K562 (cell line): ENCODE data around the gene RGS9BP. TPM values are rescaled to one million over a fixed set of nuclear protein-coding genes. Genes with fewer than 3 reads are reported as not detected.
A peak's percentile ranks its signal among the peaks of the same experiment; 100 is the strongest.

Source experiments
- CBFA2T3 ChIP-seq: fragments of 450-650 bp; IDR thresholded peaks from 2 replicates; pipeline ENCODE4 v1.6.1; 2017
- E2F1 ChIP-seq: sonication (generic); formaldehyde crosslinking; IDR thresholded peaks from 2 replicates; pipeline ENCODE4 v1.8.1; 2023; ENCODE audit warnings: mild to moderate bottlenecking, missing genetic modification reagents, moderate library complexity
- HMGXB4 ChIP-seq: sonication (generic); formaldehyde crosslinking; IDR thresholded peaks from 2 replicates; pipeline ENCODE4 v1.8.1; 2023; ENCODE audit warnings: mild to moderate bottlenecking, missing genetic modification reagents
- HNRNPUL1 ChIP-seq: fragments of 200-400 bp; formaldehyde crosslinking; IDR thresholded peaks from 2 replicates; pipeline ENCODE4 v1.6.1; 2017; ENCODE audit warnings: low read length
- MBD1 ChIP-seq: fragments of 250-450 bp; sonication (Bioruptor Pico); IDR thresholded peaks from 2 replicates; pipeline ENCODE4 v1.8.0; 2022; ENCODE audit warnings: inconsistent platforms
- NBN ChIP-seq: fragments of 450-650 bp; IDR thresholded peaks from 2 replicates; pipeline ENCODE4 v1.6.1; 2016; ENCODE audit warnings: low read depth, mild to moderate bottlenecking
- NFE2L1 ChIP-seq: fragments of 450-650 bp; IDR thresholded peaks from 2 replicates; pipeline ENCODE4 v1.6.1; 2016; ENCODE audit warnings: missing genetic modification characterization, low read depth, mild to moderate bottlenecking, missing compliant biosample characterization, moderate library complexity, borderline replicate concordance
- NFYB ChIP-seq: IDR thresholded peaks from 2 replicates; pipeline ENCODE4 v1.6.1; 2011; ENCODE audit warnings: mild to moderate bottlenecking, moderate library complexity; ENCODE audit not compliant: insufficient read length; ENCODE audit errors: extremely low read depth
- NUFIP1 ChIP-seq: fragments of 450-650 bp; IDR thresholded peaks from 2 replicates; pipeline ENCODE4 v1.6.1; 2018; ENCODE audit not compliant: partially characterized antibody
- RCOR1 ChIP-seq, 2 experiments: IDR thresholded peaks; 2 replicates each; pipeline ENCODE4 v1.6.1; 2012; ENCODE audit warnings: low read depth in 2 of 2, low read length in 2 of 2, borderline replicate concordance in 1 of 2, improper control_type of control experiment in 1 of 2
- TSC22D4 ChIP-seq: fragments of 450-650 bp; IDR thresholded peaks from 2 replicates; pipeline ENCODE4 v1.6.1; 2016; ENCODE audit warnings: missing genetic modification characterization, missing biosample characterization, control low read depth
- XRCC4 ChIP-seq: IDR thresholded peaks from one replicate; pipeline ENCODE4 v1.6.1; 2011; ENCODE audit not compliant: insufficient read depth, insufficient read length; ENCODE audit errors: extremely low read depth
- ZKSCAN3 ChIP-seq: fragments of 250-450 bp; sonication (Bioruptor Pico); IDR thresholded peaks from 2 replicates; pipeline ENCODE4 v1.4.0; 2020
- ZNF232 ChIP-seq: sonication (generic); formaldehyde crosslinking; IDR thresholded peaks from 2 replicates; pipeline ENCODE4 v1.8.0; 2022; ENCODE audit warnings: mild to moderate bottlenecking, missing genetic modification reagents
- ZNF41 ChIP-seq: fragments of 250-450 bp; sonication (Bioruptor Pico); conservative IDR thresholded peaks from 2 replicates; pipeline ENCODE4 v1.4.0; 2020; ENCODE audit warnings: mild to moderate bottlenecking
- ZNF740 ChIP-seq, 3 experiments: fragments of 200-800 bp in 1 of 3; sonication (Bioruptor generic) in 1 of 3; sonication (generic) in 1 of 3; formaldehyde crosslinking in 1 of 3; IDR thresholded peaks; 2 replicates each; pipeline versions ENCODE4 v1.6.1 to v1.8.0; 2016 to 2022; ENCODE audit warnings: mild to moderate bottlenecking in 2 of 3, missing compliant biosample characterization in 2 of 3, missing genetic modification characterization in 2 of 3, missing genetic modification reagents in 1 of 3
- ZNF77 ChIP-seq: fragments of 250-450 bp; sonication (Bioruptor Pico); IDR thresholded peaks from 2 replicates; pipeline ENCODE4 v1.5.0; 2020
- polyA plus RNA-seq, 8 experiments: library from polyadenylated mRNA; depleted of rRNA in 4 of 8; stranded (reverse) in 5 of 8; unstranded in 3 of 8; fragments of >200 nt; fragmentation: Nextera tagmentation in 2 of 8; fragmentation: Illumina TruSeq in 1 of 8; extraction: Ambion mirVana in 2 of 8; extraction: Trizol in 1 of 8; gene quantifications; 2 replicates each; pipeline versions ENCODE4 v1.2.1 to v1.2.3, GENCODE V29; 2011 to 2014; ENCODE audit warnings: inconsistent platforms in 1 of 8, missing spikeins in 1 of 8
- total RNA-seq, 7 experiments: library from RNA; depleted of rRNA in 6 of 7; stranded (reverse); fragments of >200 nt in 6 of 7; fragmentation: Illumina TruSeq in 2 of 7; extraction: Trizol in 2 of 7; gene quantifications; 2 replicates each; pipeline versions ENCODE4 v1.2.1 to v1.2.3, GENCODE V29; 2011 to 2021; ENCODE audit warnings: low replicate concordance in 1 of 7

RGS9BP gene
- total and polyA plus RNA-seq, 9 of the 15 experiments (the other 6 are each of a cell fraction or from before 2014, with no cell fraction given) = 0.03 to 1.3 (median 0.49) TPM

- TF ChIP-seq ZKSCAN3 (CRISPR knock-in tag) = no peak
- TF ChIP-seq TSC22D4 (tag) = no peak
- no peak for TF ChIP-seq E2F1
- TF ChIP-seq ZNF740 (CRISPR knock-in tag; IDR thresholded peaks at IDR 0.05) = no peak; the same call in 1 of the 2 replicates
- no peak for TF ChIP-seq ZNF740 (tag; IDR thresholded peaks at IDR 0.05)
- no peak for TF ChIP-seq HMGXB4
- no peak for TF ChIP-seq XRCC4
- TF ChIP-seq HNRNPUL1 = no peak
- TF ChIP-seq NUFIP1 = no peak
- no peak for TF ChIP-seq ZNF41 (CRISPR knock-in tag)
- no peak for TF ChIP-seq CBFA2T3
- TF ChIP-seq NBN = no peak
- TF ChIP-seq NFYB = peak; percentile 85
- 0 out of 4 replicates have a peak, but pooled peaks of 1 of the 2 experiments have one; percentile 3 for TF ChIP-seq RCOR1 (IDR thresholded peaks at IDR 0.05; ENCODE audit: borderline replicate concordance in 1 of 2, low read depth in 2 of 2, low read length in 2 of 2)
- TF ChIP-seq ZNF77 = no peak
- TF ChIP-seq NFE2L1 (tag) = no peak
- no peak for TF ChIP-seq ZNF232 (CRISPR knock-in tag)
- TF ChIP-seq MBD1 = no peak
Measured at GRCh38 chr19:32674931-32675719, 523 bp upstream of the RGS9BP start, which contains the start of gene ANKRD27 (continued).
